Ovary (tissue), 9 donors: ENCODE results near the gene RNF166. TPM values are rescaled to one million over a fixed set of nuclear protein-coding genes. Genes with fewer than 3 reads are reported as not detected.

Source experiments
- DNase-seq, 5 donors: peaks; one replicate each; pipeline ENCODE4 v3.0.0-alpha.2; 2019 to 2020
- H3K27ac ChIP-seq, 2 donors: fragments of 200-600 bp; one replicate each; pipeline versions ENCODE4 v1.5.1 to v1.8.0; 2019 to 2022
- H3K27me3 ChIP-seq: fragments of 200-600 bp; one replicate; pipeline ENCODE4 v1.8.0; 2022
- H3K36me3 ChIP-seq: fragments of 200-600 bp; sonication (generic); one replicate; pipeline ENCODE4 v1.5.1; 2019
- H3K4me1 ChIP-seq: one replicate; pipeline ENCODE4 v1.8.1; 2013; ENCODE audit warnings: mild to moderate bottlenecking, moderate library complexity; ENCODE audit not compliant: insufficient read depth
- H3K4me3 ChIP-seq: fragments of 200-600 bp; sonication (generic); one replicate; pipeline ENCODE4 v1.5.1; 2017
- H3K9me3 ChIP-seq, 2 donors: fragments of 200-600 bp in 1 of 2; sonication (generic) in 1 of 2; one replicate each; pipeline versions ENCODE4 v1.5.1 to v1.8.1; 2013 to 2019; ENCODE audit warnings: mild to moderate bottlenecking in 1 of 2, moderate library complexity in 1 of 2
- EP300 ChIP-seq: sonication (generic); formaldehyde crosslinking; IDR thresholded peaks from one replicate; pipeline ENCODE4 v1.6.1; 2017; ENCODE audit warnings: antibody characterized with exemption
- POLR2A ChIP-seq: fragments of 450-650 bp; IDR thresholded peaks from one replicate; pipeline ENCODE4 v1.6.1; 2017; ENCODE audit warnings: antibody characterized with exemption, mild to moderate bottlenecking, moderate library complexity
- WGBS, 3 donors: extraction: QIAGEN DNeasy Blood & Tissue Kit in 1 of 3; methylation state at CpG; one replicate each; pipeline versions ENCODE4 v1.1.5 to v1.1.7; 2013 to 2017; 5-methylcytosine and 5-hydroxymethylcytosine counted together
- intact Hi-C, 4 donors: fragments of 100-400 bp; cut with DNase I; formaldehyde crosslinking; loops; one replicate each; pipeline versions ENCODE4 v1.11.0 to v1.15.1; 2022 to 2023
- polyA plus RNA-seq, 2 donors: library from polyadenylated mRNA; stranded (reverse); fragments of 200-250 nt in 1 of 2; fragments of 350-450 nt in 1 of 2; fragmentation: Illumina TruSeq in 1 of 2; extraction: RNeasy Lipid Tissue Mini Kit (QIAGEN cat#74804) in 1 of 2; gene quantifications; one replicate each; pipeline ENCODE4 v1.2.3, GENCODE V29; 2013 to 2014
- total RNA-seq, 7 donors: library from RNA; depleted of rRNA in 2 of 7; stranded (reverse); fragments of >200 nt in 2 of 7; fragmentation: NEBNext Ultra II Directional in 3 of 7; extraction: Animal tissue kit (Norgen Biotek cat#: 25700) in 3 of 7; gene quantifications; one replicate each; pipeline versions ENCODE4 v1.1.0 to v1.2.4, GENCODE V29; 2016 to 2023
- TF ChIP-seq, protein P1 (sequence below), 3 donors: fragments of 450-650 bp in 2 of 3; fragments of 200-600 bp in 1 of 3; IDR thresholded peaks; one replicate each; pipeline versions ENCODE4 v1.5.1 to v1.8.0; 2016 to 2022; ENCODE audit warnings: antibody characterized with exemption in 3 of 3, mild to moderate bottlenecking in 1 of 3
- donor health status: DM: no; HTN: no; CAD: no; lungs with moderate emphysema.
- donor health status: DM: no; HTN: no; CAD: no.
- donor health status: Bipolar disorder and iron deficiency.
- donor health status: DM: yes; HTN: yes; CAD: no.
- donor health status: DM: no; HTN: no; CAD: no.
- donor health status: DM: yes; HTN: yes; CAD: no.

RNF166 gene
- total and polyA plus RNA-seq, 9 donors: 4.7 to 26.5 (median 20.9) TPM

DNA sequence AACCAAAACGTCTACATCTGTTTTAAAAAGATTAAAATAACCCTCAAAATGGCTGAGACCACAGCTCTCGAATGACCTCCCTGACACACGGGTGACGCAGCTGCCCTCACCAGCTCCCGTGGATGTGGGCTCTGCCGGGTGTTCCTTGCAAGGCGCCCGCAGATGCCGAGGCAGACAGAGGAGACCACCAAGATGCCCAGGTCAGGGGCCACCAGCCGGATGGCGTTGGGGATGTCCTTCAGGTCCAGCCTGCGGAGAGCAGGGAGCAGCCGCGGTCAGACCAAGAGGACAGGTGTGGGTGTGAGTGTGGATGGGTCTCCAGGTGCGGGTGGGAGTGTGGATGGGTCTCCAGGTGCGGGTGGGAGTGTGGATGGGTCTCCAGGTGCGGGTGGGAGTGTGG lies 35.2 kb upstream of the RNF166 start:
- 83 to 87% (median 85%) methylated on average over 16 to 17 of the region's 17 CpGs for WGBS, 3 donors
- DNase-seq: no peak

DNA sequence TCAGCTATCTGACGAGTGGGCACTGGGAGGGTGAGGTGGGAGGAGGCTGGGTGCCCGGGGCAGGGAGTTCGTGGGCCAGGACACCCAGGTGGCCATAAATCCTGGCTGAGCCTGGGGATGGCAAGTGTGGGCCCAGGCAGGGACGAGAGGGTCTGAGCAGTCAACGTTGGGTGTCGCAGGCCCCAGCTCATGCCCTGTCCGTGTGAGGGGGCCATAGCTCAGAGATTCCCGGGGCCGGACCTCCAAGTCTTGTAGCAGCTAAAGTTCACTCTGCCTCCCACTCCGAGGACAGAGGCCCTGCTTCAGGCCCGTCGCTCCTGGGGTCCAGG lies 34.5 kb upstream of the RNF166 start:
- H3K27ac ChIP-seq: no peak overlapping the region
- DNase-seq: no peak
- intact Hi-C loops: loop anchor here in 3 of 4 donors (5.0 to 10.0 kb wide), 3 partner anchors 42 to 474 kb away; partner anchors contain the start of genes ZNF778 (in 2 of the 3) and PABPN1L (in 1 of the 3)
- H3K4me1 ChIP-seq: no peaks in the 10 kb centered on the region
- H3K36me3 ChIP-seq: no peaks in the 10 kb centered on the region
- TF ChIP-seq, protein P1, sequence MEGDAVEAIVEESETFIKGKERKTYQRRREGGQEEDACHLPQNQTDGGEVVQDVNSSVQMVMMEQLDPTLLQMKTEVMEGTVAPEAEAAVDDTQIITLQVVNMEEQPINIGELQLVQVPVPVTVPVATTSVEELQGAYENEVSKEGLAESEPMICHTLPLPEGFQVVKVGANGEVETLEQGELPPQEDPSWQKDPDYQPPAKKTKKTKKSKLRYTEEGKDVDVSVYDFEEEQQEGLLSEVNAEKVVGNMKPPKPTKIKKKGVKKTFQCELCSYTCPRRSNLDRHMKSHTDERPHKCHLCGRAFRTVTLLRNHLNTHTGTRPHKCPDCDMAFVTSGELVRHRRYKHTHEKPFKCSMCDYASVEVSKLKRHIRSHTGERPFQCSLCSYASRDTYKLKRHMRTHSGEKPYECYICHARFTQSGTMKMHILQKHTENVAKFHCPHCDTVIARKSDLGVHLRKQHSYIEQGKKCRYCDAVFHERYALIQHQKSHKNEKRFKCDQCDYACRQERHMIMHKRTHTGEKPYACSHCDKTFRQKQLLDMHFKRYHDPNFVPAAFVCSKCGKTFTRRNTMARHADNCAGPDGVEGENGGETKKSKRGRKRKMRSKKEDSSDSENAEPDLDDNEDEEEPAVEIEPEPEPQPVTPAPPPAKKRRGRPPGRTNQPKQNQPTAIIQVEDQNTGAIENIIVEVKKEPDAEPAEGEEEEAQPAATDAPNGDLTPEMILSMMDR (IDR thresholded peaks at IDR 0.05): no peak
- TF ChIP-seq POLR2A (no peak), EP300 (no peak)
- no peaks in the 10 kb centered on the region for H3K9me3 ChIP-seq
- H3K4me3 ChIP-seq: no peak overlapping the region
- WGBS, 3 donors: 82 to 87% (median 84%) methylated on average over 12 of the region's 12 CpGs
- H3K27me3 ChIP-seq: no peaks in the 10 kb centered on the region

More for the DNA sequence above, 35.2 kb upstream of the RNF166 start:
- Histone ChIP-seq H3K4me1 (no peaks in the 10 kb centered on the region), H3K36me3 (no peaks in the 10 kb centered on the region), H3K27ac (no peak overlapping the region), H3K9me3 (no peaks in the 10 kb centered on the region), H3K27me3 (no peaks in the 10 kb centered on the region), H3K4me3 (no peak overlapping the region)
- TF ChIP-seq EP300: no peak
- no peak for TF ChIP-seq POLR2A
- TF ChIP-seq, protein P1 (IDR thresholded peaks at IDR 0.05): no peak
- intact Hi-C loops: loop anchor here in 3 of 4 donors (5.0 to 10.0 kb wide), 3 partner anchors 41 to 473 kb away; partner anchors contain the start of genes ZNF778 (in 2 of the 3) and PABPN1L (in 1 of the 3)

DNA sequence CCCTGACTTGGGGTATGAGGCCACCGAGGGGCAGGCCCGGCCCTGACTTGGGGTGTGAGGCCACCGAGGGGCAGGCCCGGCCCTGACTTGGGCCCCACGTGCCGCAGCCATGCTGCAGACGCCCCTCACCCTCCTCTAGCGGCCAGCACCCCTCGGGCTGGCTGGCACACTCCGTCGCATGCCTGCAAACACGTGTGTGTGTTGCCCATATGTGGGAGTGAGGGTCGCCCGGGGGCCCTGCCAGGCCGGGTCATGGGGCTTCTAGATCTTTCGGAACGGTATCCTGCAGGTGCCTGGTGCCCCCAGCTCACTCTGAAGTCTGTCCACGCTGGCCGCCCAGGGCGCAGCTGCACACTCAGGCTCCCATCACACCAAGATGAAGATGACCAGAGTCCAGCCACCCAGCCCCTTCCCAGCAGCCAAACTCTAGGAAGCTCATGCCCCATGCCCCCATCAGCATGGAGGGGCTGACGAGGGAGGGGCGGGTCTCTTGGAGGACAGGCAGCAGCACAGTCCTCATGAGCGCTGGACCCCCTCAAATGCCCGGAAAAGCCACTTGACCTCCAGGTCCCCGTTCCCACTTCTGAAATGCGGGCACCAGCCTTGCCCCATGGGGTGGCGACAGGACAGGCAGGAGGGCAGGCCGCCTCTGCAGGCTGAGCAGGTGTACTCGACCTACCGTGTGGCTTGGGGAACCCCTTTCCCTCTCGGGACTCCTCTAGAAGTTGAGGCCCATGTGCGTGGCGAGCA lies 33.9 kb upstream of the RNF166 start:
- no peak for DNase-seq
- Histone ChIP-seq H3K9me3 (no peaks in the 10 kb centered on the region), H3K4me1 (no peaks in the 10 kb centered on the region), H3K27me3 (no peaks in the 10 kb centered on the region), H3K27ac (no peak overlapping the region), H3K4me3 (no peak overlapping the region), H3K36me3 (no peaks in the 10 kb centered on the region)
- intact Hi-C loops: loop anchor here (2.0 to 10.0 kb wide), 5 partner anchors 42 to 477 kb away; partner anchors contain the start of genes ZNF778 (in 4 of the 4) and PABPN1L (in 1 of the 4)
- 85 to 87% (median 85%) methylated on average over 33 of the region's 33 CpGs for WGBS, 3 donors
- TF ChIP-seq POLR2A (no peak), EP300 (no peak)
- TF ChIP-seq, protein P1 (IDR thresholded peaks at IDR 0.05): no peak

DNA sequence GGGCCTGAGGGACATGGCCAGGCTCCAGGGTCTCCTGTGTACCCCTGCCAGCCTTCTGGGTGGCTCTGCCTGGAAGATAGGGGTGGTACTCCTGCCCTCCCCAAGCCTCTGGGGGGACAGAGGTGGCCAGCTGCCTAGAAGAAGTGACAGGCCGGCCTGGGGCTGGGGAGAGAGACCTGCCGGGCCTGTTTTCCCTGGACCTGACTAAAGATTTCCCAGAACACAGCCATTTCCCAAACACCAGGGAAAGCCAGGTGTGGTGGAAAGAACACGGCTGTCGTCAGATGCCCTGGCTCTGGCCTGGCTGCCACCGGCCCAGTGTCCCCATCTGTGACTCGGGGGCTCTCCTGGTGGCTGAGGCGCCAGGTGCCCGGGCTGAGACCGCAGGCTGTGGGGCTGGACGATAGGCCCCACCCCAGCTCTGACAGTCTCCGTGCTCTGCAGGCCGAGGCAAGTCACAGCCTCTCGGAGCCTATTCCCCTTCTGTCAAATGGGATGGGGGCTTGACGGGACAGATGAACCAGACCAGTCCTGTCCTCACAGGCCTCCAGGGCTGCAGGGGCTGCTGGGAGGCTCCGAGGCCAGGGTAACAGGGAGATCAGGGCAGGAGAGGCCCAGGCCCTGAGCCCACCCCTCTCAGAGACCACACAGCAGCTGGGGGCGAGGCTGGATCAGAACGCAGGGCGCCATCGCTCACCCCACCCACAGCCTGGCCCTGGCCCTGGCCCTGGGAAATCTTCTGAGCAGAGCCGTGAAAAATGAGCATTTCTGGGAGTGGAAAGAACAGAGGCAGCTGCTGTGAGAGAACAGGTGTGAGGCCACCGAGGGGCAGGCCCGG lies 33.1 kb upstream of the RNF166 start:
- H3K27ac ChIP-seq: no peak overlapping the region
- WGBS, 3 donors: 84 to 87% (median 85%) methylated on average over 22 of the region's 22 CpGs
- no peak overlapping the region for H3K4me3 ChIP-seq
- H3K9me3 ChIP-seq: no peaks in the 10 kb centered on the region
- TF ChIP-seq EP300: no peak
- no peak for TF ChIP-seq POLR2A
- TF ChIP-seq, protein P1 (IDR thresholded peaks at IDR 0.05): no peak
- H3K4me1 ChIP-seq: no peaks in the 10 kb centered on the region
- intact Hi-C loops: loop anchor here in 3 of 4 donors (2.0 to 10.0 kb wide), 3 partner anchors 73 to 478 kb away; partner anchors contain the start of gene ZNF778 (in 2 of the 3)
- no peak for DNase-seq
- no peaks in the 10 kb centered on the region for H3K27me3 ChIP-seq
- H3K36me3 ChIP-seq: no peaks in the 10 kb centered on the region
